GM21381 (cell line): Measurements from ENCODE around the gene MRPS18A.

Experiments used
- ATAC-seq: cut with Tn5 transposase; IDR thresholded peaks from one replicate; pipeline ENCODE4 v1.9.1; 2021; ENCODE audit warnings: mild to moderate bottlenecking, moderate library complexity; ENCODE audit not compliant: unreplicated experiment

The MRPS18A gene

DNA sequence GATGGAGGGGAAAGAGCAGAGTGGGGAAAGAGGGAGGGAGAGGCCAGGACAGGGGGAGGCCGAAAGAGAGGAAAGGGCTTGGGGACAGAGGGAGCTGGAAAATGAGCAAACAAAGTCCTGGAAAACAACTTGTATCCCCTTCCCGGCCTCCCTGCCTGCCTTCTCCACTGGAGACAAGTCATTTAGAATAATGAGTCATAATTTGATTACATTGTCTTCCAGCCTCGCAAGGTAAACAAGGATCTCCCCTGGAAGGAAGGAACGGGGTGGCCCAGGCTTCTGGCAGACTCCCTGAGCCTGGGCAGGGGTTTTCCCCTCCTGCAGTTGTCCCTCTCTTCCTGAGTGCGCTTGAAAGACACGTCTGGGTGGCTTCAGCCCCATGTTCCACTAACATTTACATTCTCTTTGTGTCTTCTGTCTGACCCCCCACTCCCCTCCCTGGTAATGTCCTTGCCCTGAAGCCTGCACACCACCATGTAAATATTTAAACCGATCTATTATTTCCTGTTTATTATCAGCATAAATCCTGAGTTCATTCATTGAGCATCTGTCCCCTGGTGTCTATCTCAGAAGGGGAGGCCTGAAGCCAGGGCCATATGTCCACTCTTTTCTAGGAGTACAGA is 12.1 kb upstream of the MRPS18A start:
- ATAC-seq = no peak

DNA sequence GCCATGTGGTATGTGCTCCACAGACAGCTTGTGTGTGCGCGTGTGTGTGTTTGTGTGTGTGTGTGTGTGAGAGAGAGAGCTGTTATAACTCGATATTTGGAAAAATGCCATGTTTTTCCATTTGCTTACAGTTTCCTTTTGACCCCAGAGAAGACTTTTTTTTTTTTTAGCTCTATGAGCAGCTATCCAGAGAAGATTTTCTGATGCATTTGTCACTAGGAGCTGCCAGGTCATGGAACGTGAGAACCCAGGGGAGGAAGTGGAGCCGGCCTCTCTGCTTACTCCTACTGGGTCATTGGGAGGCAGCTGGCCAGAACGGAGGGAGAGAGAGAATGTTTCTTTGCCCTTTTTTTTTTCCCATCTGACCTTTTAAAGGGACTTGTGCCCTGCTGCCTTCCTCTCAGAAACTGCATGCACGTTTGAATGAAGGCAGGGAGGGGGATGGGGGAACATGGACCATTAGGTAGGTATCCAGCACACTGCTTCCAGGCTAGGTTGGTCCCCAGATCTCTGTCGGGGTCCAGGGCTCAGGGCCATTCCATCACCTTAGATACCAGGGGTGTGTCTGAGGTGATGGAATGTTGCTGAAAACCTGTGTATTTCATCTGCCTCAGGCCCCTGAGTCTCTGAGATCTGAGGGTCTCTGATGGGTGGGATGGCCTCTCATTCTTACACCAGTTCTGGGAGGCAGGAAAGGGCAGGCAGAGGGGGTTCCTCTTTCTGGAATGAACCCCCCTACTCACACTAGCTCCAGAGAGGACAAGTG is 11.2 kb upstream of the MRPS18A start:
- ATAC-seq = no peak

DNA sequence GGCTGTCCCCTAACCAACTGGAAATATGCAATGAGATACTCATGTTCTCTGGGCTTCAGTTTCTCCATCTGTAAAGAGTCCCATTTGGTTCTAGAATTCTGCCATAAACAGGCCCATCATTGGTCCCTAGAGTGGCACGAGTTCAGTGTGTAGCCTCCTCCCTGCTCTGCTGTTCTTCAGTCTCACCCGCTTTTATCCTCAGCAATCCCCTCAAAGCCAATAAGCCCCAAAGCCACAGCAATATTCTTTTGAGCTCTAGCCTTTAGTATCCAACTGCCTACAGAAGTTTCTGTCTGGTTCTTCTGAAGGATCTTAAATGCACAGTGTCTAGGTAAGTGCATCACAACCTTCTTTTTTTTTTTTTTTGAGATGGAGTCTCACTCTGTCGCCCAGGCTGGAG is 9.8 kb upstream of the MRPS18A start:
- no peak for ATAC-seq

DNA sequence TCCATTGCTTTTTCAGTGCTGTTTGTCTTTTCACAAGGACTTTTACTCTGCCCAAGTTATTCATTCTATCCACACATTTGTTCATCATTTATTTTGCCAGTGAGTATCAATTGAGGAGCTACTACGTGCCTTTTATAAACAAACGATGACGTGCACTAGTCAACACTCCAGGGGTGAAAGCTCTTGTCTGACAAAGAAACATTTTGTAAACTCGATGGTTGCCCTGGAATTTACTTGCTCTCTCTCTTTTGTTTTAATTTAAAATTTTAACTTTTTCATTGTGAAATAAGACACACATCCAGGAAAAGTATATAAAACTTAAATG is 8.3 kb upstream of the MRPS18A start:
- no peak for ATAC-seq

- no peak for ATAC-seq
Observed at GRCh38 chr6:43695215-43695966, 7.8 kb upstream of the MRPS18A start.

GRCh38 chr6:43689421-43689820 is 1.8 kb upstream of the MRPS18A start:
- no peak for ATAC-seq

DNA sequence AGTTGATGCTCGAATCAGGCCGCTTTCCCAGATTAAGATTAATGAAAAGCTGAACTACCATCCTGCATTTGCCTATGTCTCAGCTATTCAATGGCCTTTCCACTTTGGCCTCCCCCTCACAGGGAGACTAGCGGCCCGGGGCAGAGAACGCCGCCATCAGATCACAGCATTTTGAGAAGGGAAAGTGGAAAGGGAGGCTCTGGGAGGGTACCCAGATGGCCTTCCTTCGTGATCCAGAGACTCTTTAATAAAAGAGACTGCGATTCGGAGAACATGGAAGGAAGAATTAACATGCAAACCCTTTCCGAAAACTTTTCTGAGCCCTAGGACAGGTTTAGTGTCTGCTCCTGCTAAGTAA is 533 bp downstream of the MRPS18A start:
- no peak for ATAC-seq

DNA sequence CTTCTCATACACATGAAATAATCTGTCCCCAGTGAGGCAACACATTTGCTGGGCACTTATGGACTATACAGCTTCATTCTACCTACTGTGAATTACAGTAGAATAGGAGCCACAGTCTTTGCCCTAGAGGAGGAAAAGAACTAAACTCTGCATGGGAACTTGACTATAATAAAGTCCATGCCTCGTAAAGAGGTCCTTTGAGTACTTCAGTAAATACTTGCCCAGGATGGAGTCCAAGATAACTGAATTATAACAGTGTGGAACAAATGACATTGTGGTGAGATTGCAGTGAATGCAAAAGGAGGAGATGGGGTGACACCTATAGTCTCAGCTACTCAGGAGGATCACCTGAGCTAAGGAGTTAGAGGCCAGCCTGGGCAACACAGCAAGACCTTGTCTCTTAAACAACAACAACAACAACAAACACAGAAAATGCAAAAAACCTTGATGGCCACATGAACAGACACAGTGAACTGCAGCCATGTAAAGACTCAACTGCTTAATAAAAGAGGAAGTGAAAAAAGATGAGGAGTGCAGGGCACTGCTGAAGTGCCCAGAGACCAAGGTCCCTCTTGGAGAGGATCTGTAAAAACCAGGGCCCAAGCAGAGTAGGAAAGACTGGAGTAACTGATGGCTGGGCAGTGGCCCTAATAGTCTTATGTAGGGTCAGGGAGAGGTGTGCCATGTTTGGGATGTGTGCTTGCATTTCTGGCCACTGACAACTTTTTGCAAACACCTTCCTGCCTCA is 3.7 kb downstream of the MRPS18A start:
- ATAC-seq = no peak

- ATAC-seq = no peak
Observed at GRCh38 chr6:43682724-43683429, 4.7 kb downstream of the MRPS18A start.

DNA sequence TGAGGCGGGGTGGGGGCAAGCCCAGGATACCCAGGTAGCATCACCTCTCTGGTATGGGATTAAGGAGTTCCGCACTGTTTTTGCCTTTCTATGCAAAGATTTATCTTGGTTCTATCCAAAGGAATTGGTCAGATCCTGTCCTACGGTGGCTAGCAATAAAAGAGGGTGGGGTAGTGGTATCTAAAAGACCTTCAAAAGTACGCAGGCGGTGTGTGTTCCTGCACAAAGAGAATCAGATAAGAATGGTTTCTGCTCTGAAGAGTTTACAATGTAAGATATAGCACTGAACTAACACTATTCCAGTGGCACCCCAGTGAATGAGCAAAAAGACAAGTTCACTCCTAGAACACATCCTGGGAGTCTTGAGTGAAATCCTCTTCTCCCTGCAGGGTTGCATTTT is 6.3 kb downstream of the MRPS18A start:
- ATAC-seq = no peak

GRCh38 chr6:43680308-43681200 is 7.0 kb downstream of the MRPS18A start:
- ATAC-seq = no peak

- no peak for ATAC-seq
Observed at GRCh38 chr6:43679057-43679456, 8.5 kb downstream of the MRPS18A start.

DNA sequence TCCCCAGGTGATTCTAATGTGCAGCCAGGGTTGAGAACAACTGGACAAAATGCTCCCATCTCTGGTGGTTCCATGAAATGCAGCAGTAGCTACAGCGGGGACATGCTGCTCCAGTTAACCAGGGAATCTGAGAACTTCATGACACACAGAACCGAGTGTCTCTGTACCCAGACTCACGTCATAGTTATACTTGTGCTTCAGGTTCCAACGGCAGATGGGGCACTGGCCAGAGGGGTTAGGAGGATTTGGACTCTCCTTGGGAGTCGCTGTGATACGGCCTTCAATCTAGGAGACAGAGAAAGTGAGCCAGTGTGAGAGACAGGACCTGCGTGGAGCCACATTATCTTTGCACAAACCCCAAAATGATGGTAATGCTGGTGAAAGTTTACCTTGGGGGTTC is 9.2 kb downstream of the MRPS18A start:
- ATAC-seq = no peak

DNA sequence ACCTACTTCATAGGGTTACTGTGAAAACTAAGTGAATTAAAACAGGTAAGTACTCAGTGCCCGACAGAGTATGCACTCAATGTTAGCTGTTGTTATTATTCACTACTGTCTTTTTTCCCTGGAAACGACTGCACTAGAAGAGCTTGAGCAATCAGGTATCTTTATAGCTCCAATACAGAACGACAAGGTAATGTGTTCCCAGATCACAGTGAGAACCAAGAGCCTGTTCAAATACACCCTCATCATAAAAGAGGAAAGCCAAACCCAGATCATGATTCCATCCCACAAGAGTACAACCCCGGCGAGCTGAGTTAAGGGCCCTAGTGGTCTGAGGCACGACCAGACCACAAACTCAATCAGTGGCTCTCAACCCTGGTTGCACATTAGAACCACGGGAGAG is 9.8 kb downstream of the MRPS18A start:
- ATAC-seq = no peak

DNA sequence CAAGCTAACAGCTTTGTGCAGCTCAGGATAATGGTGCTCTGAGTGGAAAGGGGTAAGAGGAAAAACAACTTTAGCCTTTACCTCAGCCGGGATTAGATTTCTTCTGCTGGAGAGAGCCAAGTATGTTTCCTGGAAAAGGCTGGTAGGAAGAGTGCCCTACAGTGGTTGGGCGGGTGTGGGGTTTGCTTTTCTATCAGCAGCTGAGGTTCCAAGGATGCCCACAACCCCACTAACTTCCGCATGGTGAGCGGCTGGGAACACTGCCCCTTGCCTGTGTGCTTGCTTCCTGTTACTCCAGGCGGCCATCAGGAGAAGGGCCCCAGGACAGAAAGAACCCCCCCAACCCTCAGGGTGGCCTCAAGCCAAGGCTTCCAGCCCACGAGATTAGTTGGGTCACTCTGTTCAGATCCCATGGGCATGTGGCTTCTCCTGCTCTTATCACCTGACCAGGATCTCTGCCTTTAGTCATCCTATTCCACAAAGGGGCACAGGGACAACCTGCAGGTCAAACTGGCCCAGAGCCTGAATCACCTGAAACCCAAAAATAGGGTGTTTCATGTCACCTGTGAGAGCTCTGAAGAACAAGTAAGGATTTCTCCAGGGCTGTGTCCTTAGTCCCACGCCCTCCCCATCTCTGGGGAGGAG is 10.5 kb downstream of the MRPS18A start:
- ATAC-seq = no peak

- no peak for ATAC-seq
Observed at GRCh38 chr6:43674921-43675320, 12.7 kb downstream of the MRPS18A start.

- ATAC-seq = no peak
Observed at GRCh38 chr6:43674291-43674690, 13.3 kb downstream of the MRPS18A start.

- ATAC-seq = no peak
Observed at GRCh38 chr6:43673444-43674084, 14.0 kb downstream of the MRPS18A start.
